Measurements from ENCODE around the gene CSTB.

CSTB gene

GRCh38 chr21:43766734-43767497 is 9.2 kb downstream of the CSTB start:
- no peak for DNase-seq

GRCh38 chr21:43764576-43765495 is 11.3 kb downstream of the CSTB start:
- DNase-seq, result no peak

- DNase-seq, result no peak
These were observed 12.1 kb downstream of the CSTB start for GRCh38 chr21:43763901-43764523.

- no peak for DNase-seq
These were observed 13.6 kb downstream of the CSTB start for GRCh38 chr21:43762303-43763128.

GRCh38 chr21:43761886-43762285 is 14.2 kb downstream of the CSTB start:
- DNase-seq, result no peak

- no peak for DNase-seq
These were observed 15.6 kb downstream of the CSTB start for GRCh38 chr21:43760391-43760958.

GRCh38 chr21:43759651-43760050 is 16.5 kb downstream of the CSTB start:
- DNase-seq, result no peak

GRCh38 chr21:43758811-43759210 is 17.3 kb downstream of the CSTB start:
- no peak for DNase-seq

- no peak for DNase-seq
These were observed 17.9 kb downstream of the CSTB start for GRCh38 chr21:43758111-43758641.

GRCh38 chr21:43757601-43758000 is 18.5 kb downstream of the CSTB start:
- no peak for DNase-seq

- no peak for DNase-seq
These were observed 20.1 kb downstream of the CSTB start for GRCh38 chr21:43755820-43756594.

- no peak for DNase-seq
These were observed 20.9 kb downstream of the CSTB start for GRCh38 chr21:43754948-43755781.

- DNase-seq, result no peak
These were observed 22.7 kb downstream of the CSTB start for GRCh38 chr21:43753439-43753799.

- DNase-seq, result no peak
These were observed 23.2 kb downstream of the CSTB start for GRCh38 chr21:43752758-43753438.

- DNase-seq, result no peak
These were observed 24.0 kb downstream of the CSTB start for GRCh38 chr21:43751955-43752591.

GRCh38 chr21:43750339-43751033 is 25.6 kb downstream of the CSTB start:
- no peak for DNase-seq

GRCh38 chr21:43749651-43750262 is 26.4 kb downstream of the CSTB start:
- no peak for DNase-seq

- DNase-seq, result no peak
These were observed 27.5 kb downstream of the CSTB start for GRCh38 chr21:43748622-43749021.
